Stimulated activated CD4-positive, alpha-beta T cell treated with anti-CD3 and anti-CD28 coated beads, TNF-alpha, amount 100 ng/mL, for 4 hours (primary cell): ENCODE results near the gene MACROH2A2.

ENCODE experiments used
- DNase-seq, 3 experiments: peaks; one replicate each; pipeline ENCODE4 v3.0.0-alpha.2; 2020; ENCODE audit warnings: low read depth in 3 of 3

MACROH2A2 gene

DNA sequence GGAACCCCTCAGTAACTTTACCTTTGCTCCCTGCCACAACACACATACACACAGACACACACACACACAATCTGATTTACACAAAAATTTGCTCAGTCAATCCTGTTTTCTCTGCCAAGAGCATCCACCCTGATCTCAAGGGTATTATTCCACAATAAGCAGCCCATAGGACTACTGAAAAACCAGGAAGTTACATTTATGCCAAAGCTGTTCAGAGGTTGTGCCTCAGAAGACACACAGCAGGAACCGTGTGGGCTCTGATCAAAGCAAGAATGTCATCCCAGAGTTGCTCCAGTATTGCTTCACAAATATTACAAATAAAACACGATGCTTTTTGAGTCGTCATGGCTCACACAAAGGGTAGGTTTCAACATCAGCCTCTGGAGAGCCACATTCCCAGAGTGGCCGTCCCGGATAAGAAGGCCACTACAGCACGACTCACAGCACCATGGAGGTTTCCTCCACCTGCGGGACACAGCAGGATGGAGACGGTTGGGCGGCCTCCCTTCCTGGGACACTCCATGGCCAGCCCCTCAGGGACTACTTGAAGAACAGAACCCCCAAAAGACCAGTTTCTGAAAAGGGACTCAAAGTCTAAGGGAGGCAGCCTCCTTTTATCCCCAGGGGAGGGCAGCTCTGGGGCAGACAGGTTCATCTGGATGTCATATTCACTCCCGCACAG is 78.4 kb downstream of the MACROH2A2 start:
- DNase-seq = no peak

DNA sequence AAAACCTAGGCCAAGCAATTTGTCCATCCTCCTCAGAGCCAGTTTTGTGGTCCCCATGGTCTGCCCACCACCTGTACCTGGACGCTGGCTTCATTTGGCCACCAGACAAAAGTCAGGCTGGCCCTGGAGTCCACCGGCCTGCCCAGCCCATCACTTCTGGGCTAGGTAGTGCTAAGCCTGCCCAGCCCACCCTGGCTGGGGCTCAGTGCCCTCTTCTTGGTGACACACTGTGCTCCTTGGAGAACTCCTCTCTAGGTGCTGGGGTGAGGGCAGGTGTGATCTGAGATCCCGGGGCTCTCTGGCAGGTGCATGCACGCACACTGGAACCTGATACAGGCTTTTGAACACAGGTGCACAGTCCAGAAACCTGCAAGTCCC is 78.9 kb downstream of the MACROH2A2 start:
- no peak for DNase-seq

DNA sequence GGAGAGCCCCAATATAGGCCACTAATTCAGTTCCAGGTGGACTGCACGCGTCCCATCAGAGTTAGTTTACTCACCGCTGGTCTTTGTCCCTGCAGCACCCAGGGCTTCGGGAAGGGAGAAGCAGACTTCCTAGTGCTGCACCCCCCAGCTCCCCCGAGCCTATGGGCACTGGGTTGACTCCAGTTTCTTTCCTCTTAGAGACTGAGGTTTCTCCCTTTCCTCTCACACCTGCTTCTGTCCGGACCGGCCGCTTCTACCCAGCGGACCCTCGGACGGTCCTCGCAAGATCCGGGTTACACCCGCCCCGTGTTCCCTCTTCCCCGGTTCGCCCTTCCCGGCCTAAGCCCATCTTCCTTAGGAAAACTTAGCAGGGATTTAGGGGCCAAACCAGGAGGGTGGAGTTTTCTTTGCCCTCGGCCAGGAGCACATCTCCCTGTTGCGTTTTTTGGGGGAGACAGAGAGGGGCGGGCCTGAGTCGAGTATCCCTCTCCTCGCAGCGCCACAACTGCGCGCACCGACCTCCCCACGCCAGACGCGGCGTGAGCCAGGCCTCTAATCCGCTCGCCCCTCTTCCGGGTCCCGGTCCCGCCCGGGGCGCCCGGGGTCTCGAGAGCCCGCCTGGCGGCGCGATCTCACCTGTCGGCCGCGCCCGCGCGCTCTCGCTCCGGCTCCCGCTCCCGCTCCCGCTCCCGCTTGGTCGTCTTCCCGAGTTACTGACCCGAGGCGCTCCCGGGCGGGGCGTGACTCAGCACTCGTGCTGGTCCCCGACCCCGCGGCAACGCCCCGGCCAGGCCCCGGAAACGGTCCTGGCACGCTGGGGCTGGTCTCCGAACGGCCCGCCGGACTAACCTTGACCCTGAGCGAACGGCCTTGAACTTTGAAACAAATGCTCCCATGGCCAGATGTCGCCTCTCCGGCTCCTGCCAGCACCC is 79.7 kb downstream of the MACROH2A2 start, which contains the start of gene AIFM2:
AIFM2 (minus strand) TSS at position 728 of the 932 bp plus-strand sequence. CDS start 8,741 bp downstream, outside the sequence.
- DNase-seq = peak in 1 of 3 experiments; percentile 29

GRCh38 chr10:70135046-70135445 is 82.4 kb downstream of the MACROH2A2 start:
- DNase-seq = no peak

DNA sequence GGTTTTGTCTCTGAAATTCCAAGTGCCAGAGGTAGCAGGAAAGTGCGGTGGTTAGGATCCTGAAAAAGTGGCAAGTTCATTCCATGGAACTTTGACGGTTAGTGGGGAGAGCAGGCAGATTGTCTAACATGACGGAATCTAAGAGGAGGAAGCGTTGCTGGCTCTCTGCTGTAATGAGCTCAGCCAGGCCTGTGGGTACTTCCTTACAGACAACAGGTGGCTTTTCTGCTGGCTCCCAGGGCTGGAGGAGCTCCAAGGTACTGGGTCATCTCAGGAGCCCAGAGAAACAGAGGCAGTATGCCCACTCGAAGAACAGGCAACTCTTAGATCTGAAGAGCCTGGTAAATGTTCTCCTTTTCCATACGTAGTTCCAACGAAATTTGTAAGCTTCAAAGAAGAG is 83.0 kb downstream of the MACROH2A2 start:
- no peak for DNase-seq

DNA sequence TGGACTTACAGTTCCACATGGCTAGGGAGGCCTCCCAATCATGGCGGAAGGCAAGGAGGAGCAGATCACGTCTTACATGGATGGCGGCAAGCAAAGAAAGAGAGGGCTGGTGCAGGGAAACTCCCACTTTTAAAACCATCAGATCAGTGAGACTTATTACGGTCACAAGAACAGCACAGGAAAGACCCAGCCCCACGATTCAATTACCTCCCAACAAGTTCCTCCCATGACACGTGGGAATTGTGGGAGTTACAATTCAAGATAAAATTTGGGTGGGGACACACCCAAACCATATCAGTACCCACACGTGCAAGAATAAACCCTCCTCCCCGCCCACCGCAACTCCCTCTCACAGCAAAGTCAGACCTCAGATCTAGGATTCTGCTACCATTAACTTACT is 84.5 kb downstream of the MACROH2A2 start:
- DNase-seq = no peak

DNA sequence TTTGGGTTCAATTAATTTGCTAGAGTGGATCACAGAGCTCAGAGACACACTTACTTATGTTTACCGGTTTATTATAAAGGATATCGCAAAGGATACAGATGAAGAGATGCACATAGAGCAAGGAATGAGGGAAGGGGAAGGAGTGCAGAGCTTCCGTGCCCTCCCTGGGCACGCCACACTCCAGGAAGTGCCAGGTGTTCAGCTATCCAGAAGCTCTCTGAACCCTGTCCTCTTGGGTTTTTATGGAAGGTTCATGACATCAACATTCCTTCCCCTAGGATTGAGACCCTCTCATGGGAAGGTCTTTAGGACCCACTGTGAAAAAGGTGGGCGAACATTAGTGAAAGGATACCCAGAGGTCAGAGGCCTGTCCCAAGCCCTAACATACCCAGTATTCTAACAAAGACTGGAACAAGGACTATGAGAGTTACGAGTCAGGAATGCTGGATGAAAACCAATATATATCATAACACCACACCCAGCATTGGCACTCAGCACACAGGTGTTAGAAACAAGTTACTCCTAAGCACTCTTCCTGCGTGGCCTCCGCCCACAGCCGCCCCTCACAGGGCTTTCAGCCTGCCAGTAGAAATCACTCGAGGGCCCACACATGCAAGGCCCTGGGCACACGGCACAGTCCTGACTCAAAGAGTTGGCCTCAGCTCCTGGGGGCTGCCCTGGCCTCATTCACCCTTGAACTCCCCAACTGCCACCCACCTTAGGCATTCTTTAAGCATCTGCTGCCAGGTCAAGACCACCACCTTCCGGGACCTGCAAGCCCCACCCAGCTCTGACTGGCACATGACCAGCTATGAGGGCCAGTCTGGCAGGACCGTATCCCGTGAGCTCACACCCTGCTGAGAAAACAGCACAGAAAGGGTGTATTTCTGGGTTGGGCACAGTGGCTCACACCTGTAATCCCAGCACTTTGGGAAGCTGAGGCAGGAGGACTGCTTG is 85.6 kb downstream of the MACROH2A2 start:
- no peak for DNase-seq

GRCh38 chr10:70139151-70139996 is 86.7 kb downstream of the MACROH2A2 start:
- no peak for DNase-seq

DNA sequence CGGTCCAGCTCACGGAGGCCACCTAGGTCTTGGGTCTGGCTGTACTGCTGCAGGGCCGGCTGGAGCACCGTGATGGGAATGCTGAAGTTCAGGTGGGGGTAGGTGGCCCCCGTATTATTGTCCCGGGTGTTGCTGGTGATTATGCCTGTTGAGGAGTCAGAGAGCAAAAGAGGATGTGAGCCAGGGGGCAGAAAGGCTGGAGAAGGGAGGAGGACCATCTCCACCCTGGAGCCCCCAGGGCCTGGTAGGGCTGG is 87.3 kb downstream of the MACROH2A2 start:
- no peak for DNase-seq

- no peak for DNase-seq
Measured at GRCh38 chr10:70140297-70140696, 87.7 kb downstream of the MACROH2A2 start.

GRCh38 chr10:70142555-70142954 is 89.9 kb downstream of the MACROH2A2 start:
- DNase-seq = no peak

- DNase-seq = no peak
Measured at GRCh38 chr10:70144372-70145110, 91.9 kb downstream of the MACROH2A2 start.

- DNase-seq = no peak
Measured at GRCh38 chr10:70145166-70145665, 92.6 kb downstream of the MACROH2A2 start.

- DNase-seq = peak; percentile 51 to 57 (median 57)
Measured at GRCh38 chr10:70145666-70146488, 93.2 kb downstream of the MACROH2A2 start.

DNA sequence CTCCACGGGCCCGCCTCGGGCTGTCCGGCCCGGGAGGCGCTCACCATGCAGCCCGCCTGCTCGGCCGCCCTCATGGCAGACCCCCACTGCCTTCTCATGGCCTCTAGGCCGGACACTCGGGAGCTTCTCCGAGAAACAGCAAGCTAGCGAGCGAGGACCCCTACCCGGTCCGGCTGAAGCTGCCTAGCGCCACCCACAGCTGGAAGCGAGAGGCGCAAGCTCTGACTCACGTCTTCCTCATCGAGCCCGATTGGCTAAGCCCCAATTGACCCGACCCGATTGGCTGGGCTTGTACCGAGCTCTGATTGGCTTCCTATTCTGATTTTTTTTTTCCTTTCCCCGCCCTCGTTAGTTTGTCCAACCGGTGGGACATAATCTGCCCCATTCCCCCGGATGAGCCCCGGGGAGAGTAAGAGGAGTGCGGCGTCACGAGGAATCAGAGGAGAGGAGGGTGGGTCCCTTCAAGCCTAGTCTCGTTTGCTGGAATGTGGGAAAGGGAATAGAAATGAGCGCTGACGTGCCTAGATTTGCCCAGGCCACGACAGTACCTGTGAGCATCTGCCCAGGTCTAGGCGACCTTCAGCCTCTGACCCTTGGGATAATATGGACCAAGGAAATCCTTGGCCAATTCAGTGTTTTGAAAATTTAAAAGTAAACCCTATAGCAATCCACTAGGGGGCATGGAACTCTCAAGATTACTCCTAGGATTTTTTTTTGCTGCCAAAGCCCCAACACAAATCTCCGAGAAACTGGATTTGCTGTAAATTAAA is 94.0 kb downstream of the MACROH2A2 start, which contains the start of gene TYSND1:
TYSND1 (minus strand) TSS at position 212 of the 770 bp plus-strand sequence; CDS start at position 98, 114 bp downstream.
- peak; percentile 78 to 90 (median 87) for DNase-seq

DNA sequence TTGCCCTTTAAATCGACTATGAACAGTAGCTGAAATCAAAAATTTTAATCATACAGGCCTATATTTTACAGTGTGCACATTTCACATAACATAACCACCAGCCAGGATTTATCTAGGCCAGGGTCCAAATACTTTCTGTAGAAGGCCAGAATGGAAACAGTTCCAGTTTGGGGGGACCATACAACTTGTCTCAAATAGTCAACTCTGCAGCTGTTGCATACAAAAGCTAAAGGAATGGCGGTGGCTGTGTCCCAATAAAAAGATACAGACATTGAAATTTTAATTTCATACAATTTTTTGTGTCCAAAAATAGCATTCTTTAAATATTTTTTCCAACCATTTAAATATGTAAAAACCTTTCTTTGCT is 94.6 kb downstream of the MACROH2A2 start:
- no peak for DNase-seq

- no peak for DNase-seq
Measured at GRCh38 chr10:70148516-70148915, 95.9 kb downstream of the MACROH2A2 start.

GRCh38 chr10:70155255-70155838 is 102.7 kb downstream of the MACROH2A2 start:
- DNase-seq = no peak
